H9 (cell line): Measurements from ENCODE around the gene IGF2R. TPM values are rescaled to one million over a fixed set of nuclear protein-coding genes. Genes with fewer than 3 reads are reported as not detected.

ENCODE experiments used
- DNase-seq: peaks from one replicate; pipeline ENCODE4 v3.0.0-alpha.2; 2017
- H2AFZ ChIP-seq: one replicate; pipeline ENCODE4 v1.6.1; 2013; ENCODE audit warnings: mild to moderate bottlenecking, low read length, control low read depth, moderate library complexity
- H2AK5ac ChIP-seq: 2 replicates; pipeline ENCODE4 v1.6.1; 2013; ENCODE audit warnings: low read length, control low read depth, mixed read lengths; ENCODE audit not compliant: insufficient read length
- H2BK120ac ChIP-seq: one replicate; pipeline ENCODE4 v1.6.1; 2013; ENCODE audit warnings: low read depth, mild to moderate bottlenecking, low read length, control low read depth, inconsistent platforms; ENCODE audit not compliant: poor library complexity, severe bottlenecking
- H2BK12ac ChIP-seq: 2 replicates; pipeline ENCODE4 v1.6.1; 2013; ENCODE audit warnings: low read length, control low read depth, mixed read lengths, low read depth; ENCODE audit not compliant: insufficient read length
- H2BK15ac ChIP-seq: 2 replicates; pipeline ENCODE4 v1.6.1; 2013; ENCODE audit warnings: low read depth, low read length, control low read depth
- H2BK20ac ChIP-seq: one replicate; pipeline ENCODE4 v1.6.1; 2013; ENCODE audit warnings: low read depth, mild to moderate bottlenecking, low read length, control low read depth, inconsistent platforms; ENCODE audit not compliant: poor library complexity, severe bottlenecking
- H2BK5ac ChIP-seq: 2 replicates; pipeline ENCODE4 v1.6.1; 2013; ENCODE audit warnings: low read length, control low read depth, mixed read lengths; ENCODE audit not compliant: insufficient read length
- H3K14ac ChIP-seq: 2 replicates; pipeline ENCODE4 v1.6.1; 2013; ENCODE audit warnings: low read length, control low read depth; ENCODE audit not compliant: insufficient read depth
- H3K18ac ChIP-seq: 2 replicates; pipeline ENCODE4 v1.6.1; 2013; ENCODE audit warnings: low read depth, mild to moderate bottlenecking, mixed read lengths, low read length, control low read depth; ENCODE audit not compliant: insufficient read length
- H3K23ac ChIP-seq: 2 replicates; pipeline ENCODE4 v1.6.1; 2013; ENCODE audit warnings: low read length, control low read depth, mixed read lengths, low read depth; ENCODE audit not compliant: insufficient read length
- H3K23me2 ChIP-seq: 2 replicates; pipeline ENCODE4 v1.6.1; 2013; ENCODE audit warnings: low read depth, mild to moderate bottlenecking, mixed read lengths, low read length, control low read depth; ENCODE audit not compliant: insufficient read length, poor library complexity, severe bottlenecking
- H3K27ac ChIP-seq: 2 replicates; pipeline ENCODE4 v1.5.1; 2013; ENCODE audit warnings: low read length, control low read depth, mixed read lengths, low read depth; ENCODE audit not compliant: insufficient read length
- H3K27me3 ChIP-seq: 2 replicates; pipeline ENCODE4 v1.6.1; 2013; ENCODE audit warnings: low read length, control low read depth, inconsistent platforms; ENCODE audit not compliant: insufficient read depth
- H3K4ac ChIP-seq: 2 replicates; pipeline ENCODE4 v1.6.1; 2013; ENCODE audit warnings: low read depth, mild to moderate bottlenecking, control low read depth, inconsistent platforms, low read length, moderate library complexity
- H3K4me1 ChIP-seq: 2 replicates; pipeline ENCODE4 v1.6.1; 2013; ENCODE audit warnings: low read length, control low read depth, inconsistent platforms; ENCODE audit not compliant: insufficient read depth
- H3K4me2 ChIP-seq: 2 replicates; pipeline ENCODE4 v1.6.1; 2013; ENCODE audit warnings: low read length, control low read depth, mixed read lengths; ENCODE audit not compliant: insufficient read length, insufficient read depth
- H3K56ac ChIP-seq: 2 replicates; pipeline ENCODE4 v1.6.1; 2013; ENCODE audit warnings: low read depth, mild to moderate bottlenecking, mixed read lengths, low read length, control low read depth; ENCODE audit not compliant: insufficient read length
- H3K79me1 ChIP-seq: 2 replicates; pipeline ENCODE4 v1.6.1; 2013; ENCODE audit warnings: low read depth, mild to moderate bottlenecking, moderate library complexity, low read length, control low read depth, inconsistent platforms; ENCODE audit not compliant: insufficient read depth, poor library complexity, severe bottlenecking
- H3K79me2 ChIP-seq: 2 replicates; pipeline ENCODE4 v1.6.1; 2013; ENCODE audit warnings: low read length, control low read depth, inconsistent platforms; ENCODE audit not compliant: insufficient read depth
- H3K9ac ChIP-seq: 2 replicates; pipeline ENCODE4 v1.6.1; 2013; ENCODE audit warnings: low read length, control low read depth, mixed read lengths; ENCODE audit not compliant: insufficient read length; ENCODE audit errors: extremely low read depth
- H3K9me3 ChIP-seq: one replicate; pipeline ENCODE4 v1.6.1; 2013; ENCODE audit warnings: low read depth, low read length, inconsistent platforms; ENCODE audit not compliant: control insufficient read depth
- H3T11ph ChIP-seq: one replicate; pipeline ENCODE4 v1.6.1; 2013; ENCODE audit warnings: mild to moderate bottlenecking, low read length, control low read depth, inconsistent platforms
- H4K20me1 ChIP-seq: one replicate; pipeline ENCODE4 v1.6.1; 2013; ENCODE audit not compliant: control insufficient read depth, insufficient read length, insufficient read depth
- H4K5ac ChIP-seq: 2 replicates; pipeline ENCODE4 v1.6.1; 2013; ENCODE audit warnings: low read depth, mild to moderate bottlenecking, mixed read lengths, low read length, control low read depth; ENCODE audit not compliant: insufficient read length
- H4K8ac ChIP-seq: replicated peaks from 2 replicates; pipeline ENCODE4 v1.6.1; 2013; ENCODE audit warnings: low read length, control low read depth, mixed read lengths, low read depth; ENCODE audit not compliant: insufficient read length
- H4K91ac ChIP-seq: 2 replicates; pipeline ENCODE4 v1.6.1; 2013; ENCODE audit warnings: low read depth, mild to moderate bottlenecking, moderate library complexity, mixed read lengths, low read length, control low read depth; ENCODE audit not compliant: insufficient read length
- H3K27ac Mint-ChIP-seq, 3 experiments: 2 replicates in 2 of 3; 3 replicates in 1 of 3; pipeline ENCODE4 v1.8.0; 2020 to 2021; ENCODE audit warnings: mixed read lengths in 3 of 3, mild to moderate bottlenecking in 1 of 3, moderate library complexity in 1 of 3
- H3K27me3 Mint-ChIP-seq: 2 replicates; pipeline ENCODE4 v1.8.0; 2021; ENCODE audit warnings: low read depth, mild to moderate bottlenecking, moderate library complexity, mixed read lengths
- H3K36me3 Mint-ChIP-seq, 3 experiments: 2 replicates in 2 of 3; 3 replicates in 1 of 3; pipeline ENCODE4 v1.8.0; 2020 to 2021; ENCODE audit warnings: low read depth in 3 of 3, mixed read lengths in 3 of 3; ENCODE audit not compliant: insufficient read depth in 1 of 3
- H3K4me1 Mint-ChIP-seq, 2 experiments: 2 replicates each; pipeline ENCODE4 v1.8.0; 2020; ENCODE audit warnings: mixed read lengths in 2 of 2
- H3K4me3 Mint-ChIP-seq, 2 experiments: 2 replicates in 1 of 2; 3 replicates in 1 of 2; pipeline ENCODE4 v1.8.0; 2020 to 2021; ENCODE audit warnings: mild to moderate bottlenecking in 2 of 2, mixed read lengths in 2 of 2, moderate library complexity in 1 of 2
- H3K9me3 Mint-ChIP-seq, 2 experiments: 2 replicates in 1 of 2; 3 replicates in 1 of 2; pipeline ENCODE4 v1.8.0; 2020; ENCODE audit warnings: mild to moderate bottlenecking in 2 of 2, mixed read lengths in 2 of 2, moderate library complexity in 1 of 2
- CTCF ChIP-seq: fragments of 200-600 bp; sonication (generic); conservative IDR thresholded peaks from 3 replicates; pipeline ENCODE4 v1.8.0; 2021; ENCODE audit warnings: antibody characterized with exemption, mild to moderate bottlenecking
- WGBS: extraction: QIAGEN DNeasy Blood & Tissue Kit; methylation state at CpG from one replicate; pipeline ENCODE4 v1.1.7; 2013; ENCODE audit warnings: missing lambda C conversion rate, low lambda C conversion rate, mixed read lengths; ENCODE audit not compliant: insufficient read length; ENCODE audit errors: extremely low coverage; 5-methylcytosine and 5-hydroxymethylcytosine counted together
- total RNA-seq: library from RNA; stranded (reverse); gene quantifications from 2 replicates; pipeline ENCODE4 v1.2.1, GENCODE V29; 2021

Gene IGF2R
- total RNA-seq, 1 experiment from 2014 or later, result 66.7 TPM

GRCh38 chr6:160067564-160067963 is 98.7 kb downstream of the IGF2R start:
- H3K23me2 ChIP-seq, result no peaks in the 10 kb centered on the region
- Mint-ChIP-seq H3K4me3 (no peak overlapping the region), H3K27me3 (no peaks in the 10 kb centered on the region), H3K36me3 (peaks cover 54 to 85% (median 79%) of the 10 kb centered on the region in 3 experiments; a peak in 6 of 7 replicates), H3K9me3 (no peaks in the 10 kb centered on the region), H3K27ac (no peak overlapping the region), H3K4me1 (peaks cover 0 to under 1% of the 10 kb centered on the region in 2 experiments; a peak in 1 of 4 replicates)
- H3K9ac ChIP-seq, result no peak overlapping the region
- no peak overlapping the region for H3K27ac ChIP-seq
- no peak overlapping the region for H4K91ac ChIP-seq
- no peak overlapping the region for H2AK5ac ChIP-seq
- TF ChIP-seq CTCF, result no peak
- no CpG with 5 or more reads among the region's 10 CpGs for WGBS
- H3K27me3 ChIP-seq, result no peaks in the 10 kb centered on the region
- H2BK20ac ChIP-seq, result no peak overlapping the region
- no peaks in the 10 kb centered on the region for H3K79me1 ChIP-seq
- H3K18ac ChIP-seq, result no peak overlapping the region
- H2BK5ac ChIP-seq, result no peak overlapping the region
- H3K4me1 ChIP-seq, result no peaks in the 10 kb centered on the region
- no peak overlapping the region for H4K5ac ChIP-seq
- no peak overlapping the region for H3K56ac ChIP-seq
- no peak overlapping the region for H3T11ph ChIP-seq
- H3K4ac ChIP-seq, result no peak overlapping the region
- no peak overlapping the region for H4K8ac ChIP-seq
- no peak for DNase-seq
- no peak overlapping the region for H2BK15ac ChIP-seq
- no peak overlapping the region for H2BK120ac ChIP-seq
- no peaks in the 10 kb centered on the region for H3K9me3 ChIP-seq
- no peak overlapping the region for H2AFZ ChIP-seq
- no peaks in the 10 kb centered on the region for H4K20me1 ChIP-seq
- no peaks in the 10 kb centered on the region for H3K79me2 ChIP-seq
- H3K23ac ChIP-seq, result no peak overlapping the region
- H3K14ac ChIP-seq, result no peak overlapping the region
- no peak overlapping the region for H2BK12ac ChIP-seq
- H3K4me2 ChIP-seq, result no peak overlapping the region
